ENCODE data around the gene ANKRD66. TPM values are rescaled to one million over a fixed set of nuclear protein-coding genes. Genes with fewer than 3 reads are reported as not detected.
"Not testable (repeated sequence)": the region's sequence is repeated elsewhere in the genome, so short reads cannot be mapped to it uniquely, and the experiment has no call there.

Gene ANKRD66
- total RNA-seq, 2 donors from 2014 or later, result not detected

- ATAC-seq (no peak), DNase-seq (ENCODE audit: low spot score in 2 of 2) (no peak)
- Mint-ChIP-seq H3K36me3 (no peaks in the 10 kb centered on the region), H3K27ac (no peak overlapping the region), H3K9me3 (no peaks in the 10 kb centered on the region)
Measured at GRCh38 chr6:46773201-46773855, 26.6 kb downstream of the ANKRD66 start.

GRCh38 chr6:46774736-46775135 is 28.0 kb downstream of the ANKRD66 start:
- DNase-seq (ENCODE audit: low spot score in 2 of 2); H3K36me3 Mint-ChIP-seq; ATAC-seq; H3K27ac Mint-ChIP-seq; H3K9me3 Mint-ChIP-seq: not testable (repeated sequence)

- ATAC-seq (no peak), DNase-seq (ENCODE audit: low spot score in 2 of 2) (no peak)
- no peak overlapping the region for H3K27ac Mint-ChIP-seq
- H3K9me3 Mint-ChIP-seq, result no peaks in the 10 kb centered on the region
- no peaks in the 10 kb centered on the region for H3K36me3 Mint-ChIP-seq
Measured at GRCh38 chr6:46776070-46776712, 29.5 kb downstream of the ANKRD66 start.

DNA sequence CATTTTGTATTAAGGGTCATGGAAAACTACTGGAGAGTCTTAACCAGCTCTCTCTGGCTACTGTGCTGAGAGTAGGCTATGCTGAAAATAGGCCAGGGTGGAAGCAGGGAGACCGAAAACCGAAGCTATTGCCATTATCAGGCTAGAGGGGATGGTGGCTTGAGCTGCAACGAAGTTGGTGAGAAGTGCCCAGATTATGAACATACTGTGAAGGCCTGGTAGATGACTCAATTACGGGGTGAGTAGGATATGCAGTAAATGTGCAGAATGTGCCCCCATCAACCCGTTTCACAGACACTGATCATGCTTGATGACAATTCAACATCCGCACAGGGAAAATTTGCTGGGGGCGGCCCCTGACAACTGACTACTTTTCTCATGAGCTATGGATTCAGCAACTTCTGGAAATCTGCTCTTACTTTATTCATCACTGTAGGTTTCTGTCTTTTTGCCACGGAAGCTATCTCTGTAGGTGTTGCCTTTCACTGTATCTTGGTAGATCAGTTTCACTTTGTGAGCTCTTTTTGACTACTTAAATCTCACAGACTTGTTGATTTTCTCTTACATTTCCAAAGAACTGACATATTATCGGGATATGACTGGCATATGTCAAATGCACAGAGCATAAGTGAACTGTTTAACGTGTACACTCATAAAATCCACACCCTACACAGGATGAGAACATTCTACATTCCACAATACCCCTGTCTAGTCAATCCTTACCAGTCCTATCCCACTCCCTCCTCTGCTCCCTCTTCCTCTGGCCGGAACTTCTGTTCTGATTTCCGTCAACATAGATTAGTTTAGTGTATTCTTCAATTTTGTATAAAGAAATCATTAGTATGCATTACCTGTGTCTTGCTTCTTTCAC is 31.0 kb downstream of the ANKRD66 start:
- Mint-ChIP-seq H3K9me3 (no peaks in the 10 kb centered on the region), H3K36me3 (no peaks in the 10 kb centered on the region), H3K27ac (no peak overlapping the region)
- DNase-seq (ENCODE audit: low spot score in 2 of 2), result no peak
- ATAC-seq, result no peak

DNA sequence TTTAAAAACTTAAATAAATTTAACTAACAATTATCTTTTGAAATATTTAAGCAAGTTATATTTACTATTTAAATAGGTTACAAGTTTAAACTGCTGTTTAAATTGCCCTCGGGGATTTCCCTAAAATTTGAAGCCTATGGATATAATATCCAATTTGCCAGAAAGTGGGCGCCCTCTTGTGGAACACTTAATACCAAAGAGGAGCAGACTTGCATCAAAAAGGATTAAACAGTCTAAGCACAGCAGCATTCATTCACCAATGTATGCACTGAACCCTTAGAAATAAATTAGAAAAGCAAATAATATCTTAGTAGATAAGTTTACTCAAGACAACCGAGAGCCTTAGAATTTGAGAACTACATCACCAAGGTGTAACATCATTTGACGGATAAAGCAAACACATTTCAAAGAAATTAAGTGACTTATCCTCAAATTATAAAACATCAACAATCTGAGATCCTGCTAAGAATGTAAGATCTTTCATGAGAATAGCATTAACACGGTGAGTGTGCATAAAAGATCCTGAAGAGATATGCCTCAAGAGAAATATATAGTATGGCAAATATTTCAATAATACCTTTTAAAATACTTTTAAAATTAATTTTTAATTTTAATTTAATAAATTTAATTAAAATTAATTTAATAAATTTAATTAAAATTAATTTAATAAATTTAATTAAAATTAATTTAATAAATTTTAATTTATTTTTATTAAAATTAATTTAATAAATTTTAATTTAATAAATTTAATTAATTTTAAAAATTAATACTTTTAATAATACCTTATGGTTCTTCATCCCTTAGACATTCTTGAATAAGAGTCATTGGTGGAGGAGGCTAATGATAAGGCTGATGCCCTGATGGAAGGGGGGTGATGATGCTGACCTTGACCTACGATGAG is 35.0 kb downstream of the ANKRD66 start:
- no peak overlapping the region for H3K27ac Mint-ChIP-seq
- no peaks in the 10 kb centered on the region for H3K9me3 Mint-ChIP-seq
- ATAC-seq (peak in 1 of 2 donors; percentile 53), DNase-seq (ENCODE audit: low spot score in 2 of 2) (peak in 1 of 2 donors; percentile 25)
- no peaks in the 10 kb centered on the region for H3K36me3 Mint-ChIP-seq

DNA sequence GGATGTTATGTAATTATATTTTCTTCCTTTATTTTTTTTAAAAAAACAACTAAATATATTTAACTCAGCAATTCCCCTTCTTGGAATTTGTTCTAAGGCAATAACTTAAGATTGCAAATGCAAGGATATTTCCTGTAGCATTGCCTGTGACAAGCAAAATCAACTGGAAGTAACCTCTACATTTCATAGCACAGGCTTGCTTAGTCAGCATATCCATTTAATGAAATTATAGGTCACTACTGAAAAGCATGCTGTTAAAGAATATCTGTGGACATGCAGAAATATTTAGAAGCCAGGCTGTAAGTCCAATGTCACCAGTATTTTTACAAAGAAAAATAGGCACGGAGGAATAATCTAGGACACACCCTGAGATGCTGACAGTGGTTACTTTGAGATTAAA is 37.8 kb downstream of the ANKRD66 start:
- no peak overlapping the region for H3K27ac Mint-ChIP-seq
- DNase-seq (ENCODE audit: low spot score in 2 of 2), result no peak
- H3K9me3 Mint-ChIP-seq, result no peaks in the 10 kb centered on the region
- ATAC-seq, result no peak
- H3K36me3 Mint-ChIP-seq, result no peaks in the 10 kb centered on the region

- H3K36me3 Mint-ChIP-seq, result no peaks in the 10 kb centered on the region
- H3K9me3 Mint-ChIP-seq, result no peaks in the 10 kb centered on the region
- ATAC-seq (no peak), DNase-seq (ENCODE audit: low spot score in 2 of 2) (no peak)
- H3K27ac Mint-ChIP-seq, result no peak overlapping the region
Measured at GRCh38 chr6:46787871-46788540, 41.3 kb downstream of the ANKRD66 start.

DNA sequence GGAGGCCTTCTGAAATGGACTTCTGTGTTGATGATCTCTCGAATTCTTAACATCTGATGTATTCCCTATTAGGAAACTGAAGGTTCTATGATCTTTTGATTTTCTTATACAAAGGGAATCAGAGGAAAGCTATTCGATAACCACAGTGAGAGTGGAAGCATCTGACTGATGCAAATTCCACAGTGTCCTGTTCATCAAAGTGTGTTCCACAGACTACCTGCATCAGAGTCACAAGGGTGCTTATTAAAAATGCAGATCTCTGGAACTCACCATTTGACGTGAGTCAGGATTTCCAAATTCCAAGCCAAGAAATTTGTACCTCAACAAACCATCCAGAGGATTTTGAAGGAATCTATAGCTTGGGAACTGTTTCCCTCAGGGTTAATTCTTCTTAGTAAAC is 42.1 kb downstream of the ANKRD66 start:
- Mint-ChIP-seq H3K9me3 (no peaks in the 10 kb centered on the region), H3K27ac (no peak overlapping the region), H3K36me3 (no peaks in the 10 kb centered on the region)
- ATAC-seq, result no peak
- DNase-seq (ENCODE audit: low spot score in 2 of 2), result no peak

DNA sequence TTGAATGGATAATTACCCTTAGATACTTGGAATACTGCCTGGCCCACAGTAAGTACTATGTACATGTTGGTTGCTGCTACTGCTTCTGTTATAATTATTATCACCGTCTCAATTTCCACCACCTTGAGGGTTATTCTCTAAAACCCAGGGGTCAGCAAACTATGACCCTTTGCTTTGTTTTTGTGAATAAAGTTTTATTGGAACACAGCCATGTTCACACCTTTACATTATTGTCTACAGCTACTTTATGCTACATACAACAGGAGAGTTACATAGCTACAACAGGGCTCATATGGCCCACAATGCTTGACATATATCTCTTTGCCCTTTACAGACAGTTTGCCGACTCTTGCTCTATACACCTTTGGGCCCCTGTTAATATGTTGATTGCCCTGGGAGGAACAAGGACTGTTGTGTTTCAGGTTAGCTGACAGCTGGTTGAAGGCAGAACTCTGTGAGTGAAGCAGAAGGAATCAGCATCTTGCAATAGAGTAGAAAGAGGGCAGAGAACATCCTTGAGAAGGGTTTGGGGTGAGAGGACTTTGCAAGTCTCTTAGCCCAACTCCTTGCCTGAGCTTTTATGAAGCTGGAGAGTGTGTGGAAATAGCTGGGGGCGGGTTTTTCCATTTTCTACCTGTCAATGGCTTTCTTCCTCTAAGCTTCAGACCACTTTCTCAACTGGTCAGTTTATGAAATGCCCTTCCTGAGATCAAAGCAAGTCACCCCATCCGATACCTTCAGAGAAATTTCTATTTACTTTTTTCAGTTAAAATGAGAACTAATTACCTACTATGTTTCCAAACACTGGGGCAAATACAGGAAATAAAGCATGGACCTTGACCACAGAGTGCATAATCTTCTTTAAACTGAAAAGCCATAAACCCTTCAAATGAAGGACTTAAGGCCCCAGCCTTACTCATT is 43.0 kb downstream of the ANKRD66 start:
- DNase-seq (ENCODE audit: low spot score in 2 of 2) (no peak), ATAC-seq (no peak)
- Mint-ChIP-seq H3K9me3 (no peaks in the 10 kb centered on the region), H3K27ac (peak overlapping the region in 1 of 2 donors; percentile 7), H3K36me3 (no peaks in the 10 kb centered on the region)

- Mint-ChIP-seq H3K27ac (no peak overlapping the region), H3K36me3 (no peaks in the 10 kb centered on the region)
- ATAC-seq, result no peak
Measured at GRCh38 chr6:46790355-46790874, 43.7 kb downstream of the ANKRD66 start.

GRCh38 chr6:46792635-46793034 is 45.9 kb downstream of the ANKRD66 start:
- DNase-seq (ENCODE audit: low spot score in 2 of 2) (no peak), ATAC-seq (no peak)
- no peak overlapping the region for H3K27ac Mint-ChIP-seq
- peaks cover 0 to 4% of the 10 kb centered on the region in 2 donors for H3K9me3 Mint-ChIP-seq
- H3K36me3 Mint-ChIP-seq, result no peaks in the 10 kb centered on the region

More at GRCh38 chr6:46790355-46790874, 43.7 kb downstream of the ANKRD66 start:
- H3K9me3 Mint-ChIP-seq, result no peaks in the 10 kb centered on the region
- DNase-seq (ENCODE audit: low spot score in 2 of 2), result no peak

DNA sequence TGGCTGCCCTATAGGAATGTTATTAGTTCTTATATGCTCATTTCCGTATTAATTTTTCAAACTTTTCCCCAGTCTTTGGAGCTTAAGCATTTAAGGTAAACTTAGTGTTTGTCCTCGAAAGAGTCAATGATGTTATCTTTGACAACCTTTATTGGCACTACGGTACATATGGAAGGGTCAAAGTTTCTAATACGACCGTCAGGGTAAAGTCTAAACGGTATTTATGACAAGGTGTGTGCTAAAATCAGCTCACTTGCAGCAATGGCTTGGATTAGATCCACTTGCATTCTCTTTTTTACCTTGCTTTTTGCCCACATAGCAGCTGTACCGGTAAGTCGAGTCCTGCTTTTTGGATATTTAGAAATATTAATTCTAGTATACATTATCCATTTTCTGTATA is 46.4 kb downstream of the ANKRD66 start, which contains the start of gene MEP1A:
Gene MEP1A (plus strand): TSS at position 252 of the 400 bp plus-strand sequence. CDS start 10 bp downstream, at position 262.
- ATAC-seq (no peak), DNase-seq (ENCODE audit: low spot score in 2 of 2) (no peak)
- Mint-ChIP-seq H3K9me3 (peaks cover 0 to 4% of the 10 kb centered on the region in 2 donors), H3K27ac (no peak within 1 kb of the TSS), H3K36me3 (no peaks in the 10 kb centered on the region)

GRCh38 chr6:46794068-46794467 is 47.3 kb downstream of the ANKRD66 start:
- no peaks in the 10 kb centered on the region for H3K36me3 Mint-ChIP-seq
- H3K9me3 Mint-ChIP-seq, result peaks cover 0 to 4% of the 10 kb centered on the region in 2 donors
- no peak for DNase-seq (ENCODE audit: low spot score in 2 of 2)

DNA sequence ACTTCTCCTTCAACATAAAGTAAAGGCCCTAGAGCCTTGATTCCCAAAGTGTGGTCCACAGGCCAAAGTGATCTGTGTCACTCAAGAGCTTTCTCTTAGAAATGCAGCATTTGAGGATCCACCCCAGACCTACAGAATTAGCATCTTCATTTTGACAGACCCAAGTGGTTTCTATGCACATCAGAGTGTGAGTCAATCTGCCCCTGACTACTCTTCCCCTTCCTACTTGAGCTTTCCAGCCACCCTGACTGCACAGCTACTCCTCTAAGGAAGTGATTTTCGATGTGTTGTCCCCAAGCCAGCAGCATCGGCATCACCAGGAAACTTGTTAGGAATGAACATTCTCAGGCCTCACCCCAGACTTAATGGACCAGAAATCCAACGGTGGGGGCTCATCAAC is 49.1 kb downstream of the ANKRD66 start:
- no peaks in the 10 kb centered on the region for H3K36me3 Mint-ChIP-seq
- H3K27ac Mint-ChIP-seq, result no peak overlapping the region
- peaks cover 0 to 4% of the 10 kb centered on the region in 2 donors for H3K9me3 Mint-ChIP-seq
- DNase-seq (ENCODE audit: low spot score in 2 of 2), result no peak
- no peak for ATAC-seq

More at GRCh38 chr6:46794068-46794467, 47.3 kb downstream of the ANKRD66 start:
- H3K27ac Mint-ChIP-seq, result no peak overlapping the region
- ATAC-seq, result no peak

Data from activated naive CD4-positive, alpha-beta T cell treated with anti-CD3 and anti-CD28 coated beads, Interleukin-2, amount 50 U/mL, for 72 hours (primary cell).